ENCODE results near the gene ACR.

DNA sequence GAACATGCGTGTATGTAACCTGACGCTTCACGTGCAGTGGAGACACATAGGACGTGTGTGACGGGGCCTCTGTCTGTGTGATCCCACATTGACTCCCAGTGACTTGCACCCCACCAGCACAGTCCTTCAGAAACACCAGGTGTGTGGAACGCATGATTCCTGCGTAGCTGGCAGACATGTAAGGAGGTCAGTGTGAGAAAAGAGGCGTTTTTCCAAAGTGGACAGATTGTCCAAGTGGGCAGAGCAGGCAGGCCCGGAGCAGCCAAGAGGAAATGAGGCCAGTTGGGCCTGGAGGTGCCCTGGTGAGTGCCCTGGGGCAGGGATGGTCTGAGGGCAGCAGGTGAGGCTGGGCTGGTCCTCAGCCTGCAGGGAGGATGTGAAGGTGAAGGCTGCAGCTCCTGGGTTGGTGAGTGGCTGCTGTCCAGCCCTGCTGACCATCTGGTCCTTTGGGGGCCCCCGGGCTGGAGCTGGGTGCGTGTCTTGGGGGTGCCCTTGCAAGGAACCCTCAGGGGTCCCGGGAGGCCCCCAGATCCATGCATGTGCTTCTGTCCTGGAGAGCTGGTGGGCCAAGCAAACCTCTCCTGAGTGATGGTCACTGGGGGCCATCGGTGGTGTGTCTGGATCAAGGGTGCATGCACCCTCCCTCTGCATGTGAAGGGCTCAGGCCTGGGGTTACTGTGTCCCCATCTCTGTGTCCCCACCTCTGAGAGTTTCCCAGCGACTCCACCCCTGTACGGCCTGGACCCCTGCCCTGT, 38.8 kb upstream of the ACR start:
- no peak for TF ChIP-seq CTCF (conservative IDR thresholded peaks at IDR 0.05; ENCODE audit: low read depth, low read length)
- no peak for TF ChIP-seq EZH2 (IDR thresholded peaks at IDR 0.05; ENCODE audit: borderline replicate concordance, low read depth, low read length, poor library complexity, severe bottlenecking)
